Testis (tissue), 2 donors: ENCODE data around the gene DPP6.

Source experiments
- POLR2A ChIP-seq: fragments of 450-650 bp; IDR thresholded peaks from one replicate; pipeline ENCODE4 v1.6.1; 2017; ENCODE audit warnings: antibody characterized with exemption, mild to moderate bottlenecking, moderate library complexity
- TF ChIP-seq, protein P1 (sequence below), 3 experiments: fragments of 450-650 bp in 2 of 3; fragments of 200-600 bp in 1 of 3; sonication (generic) in 1 of 3; IDR thresholded peaks; one replicate each; pipeline ENCODE4 v1.5.1; 2016 to 2019; ENCODE audit warnings: antibody characterized with exemption in 3 of 3, mild to moderate bottlenecking in 2 of 3, moderate library complexity in 1 of 3

- TF ChIP-seq, protein P1, sequence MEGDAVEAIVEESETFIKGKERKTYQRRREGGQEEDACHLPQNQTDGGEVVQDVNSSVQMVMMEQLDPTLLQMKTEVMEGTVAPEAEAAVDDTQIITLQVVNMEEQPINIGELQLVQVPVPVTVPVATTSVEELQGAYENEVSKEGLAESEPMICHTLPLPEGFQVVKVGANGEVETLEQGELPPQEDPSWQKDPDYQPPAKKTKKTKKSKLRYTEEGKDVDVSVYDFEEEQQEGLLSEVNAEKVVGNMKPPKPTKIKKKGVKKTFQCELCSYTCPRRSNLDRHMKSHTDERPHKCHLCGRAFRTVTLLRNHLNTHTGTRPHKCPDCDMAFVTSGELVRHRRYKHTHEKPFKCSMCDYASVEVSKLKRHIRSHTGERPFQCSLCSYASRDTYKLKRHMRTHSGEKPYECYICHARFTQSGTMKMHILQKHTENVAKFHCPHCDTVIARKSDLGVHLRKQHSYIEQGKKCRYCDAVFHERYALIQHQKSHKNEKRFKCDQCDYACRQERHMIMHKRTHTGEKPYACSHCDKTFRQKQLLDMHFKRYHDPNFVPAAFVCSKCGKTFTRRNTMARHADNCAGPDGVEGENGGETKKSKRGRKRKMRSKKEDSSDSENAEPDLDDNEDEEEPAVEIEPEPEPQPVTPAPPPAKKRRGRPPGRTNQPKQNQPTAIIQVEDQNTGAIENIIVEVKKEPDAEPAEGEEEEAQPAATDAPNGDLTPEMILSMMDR (IDR thresholded peaks at IDR 0.05) = no peak
- no peak for TF ChIP-seq POLR2A
These were observed 588.7 kb downstream of the DPP6 start for GRCh38 chr7:154640917-154641316.
